ENCODE data around the gene SLC22A5.

- TF ChIP-seq POLR2A (IDR thresholded peaks at IDR 0.05) (no peak), CTCF (IDR thresholded peaks at IDR 0.05) (no peak)
Measured at GRCh38 chr5:132371603-132371994, 2.1 kb downstream of the SLC22A5 start.
